ENCODE measurements around the gene ABLIM2.

The ABLIM2 gene

DNA sequence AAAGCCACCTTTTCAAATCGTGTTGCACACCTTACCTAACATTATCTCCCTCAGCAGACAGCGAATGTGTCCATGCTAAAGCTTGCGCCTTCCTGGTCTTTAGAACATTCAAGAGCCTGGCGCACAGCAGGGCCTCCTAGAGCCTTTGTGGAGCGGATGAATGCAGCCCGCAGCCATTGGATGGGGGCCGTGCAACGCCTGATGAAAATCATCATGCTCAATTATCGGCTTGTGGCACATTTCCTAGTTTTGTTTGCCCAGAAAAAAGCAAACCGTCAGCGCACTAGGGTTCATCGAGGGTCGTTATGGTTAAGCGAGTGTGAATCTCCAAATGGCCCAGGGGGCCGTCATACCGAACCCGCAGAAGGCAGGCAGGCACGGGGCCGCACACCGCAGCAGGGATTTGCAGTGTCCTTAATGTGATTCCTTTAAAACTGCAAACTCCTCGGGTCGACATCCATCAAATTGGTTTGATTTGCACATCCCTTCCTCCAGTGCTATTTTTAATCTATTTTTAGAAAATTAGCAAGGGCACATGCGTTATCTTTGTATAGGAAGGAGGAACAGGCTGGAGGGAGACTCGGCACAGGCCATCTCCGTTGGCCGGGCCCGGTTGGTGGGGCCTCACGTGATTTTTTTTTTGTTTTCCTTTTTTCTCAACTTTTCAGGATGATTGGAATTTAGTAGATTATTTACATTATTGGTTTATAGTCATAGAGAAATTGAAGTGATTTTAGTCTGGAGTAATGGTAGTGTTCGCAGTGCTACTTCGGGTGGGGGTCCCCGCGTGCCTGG is 53.1 kb downstream of the ABLIM2 start:
- DNase-seq (ENCODE audit: low read depth in 1 of 2, low spot score in 1 of 2), result no peak

- no peak for DNase-seq (ENCODE audit: low read depth in 1 of 2, low spot score in 1 of 2)
These were observed 53.9 kb downstream of the ABLIM2 start for GRCh38 chr4:8104491-8105305.

GRCh38 chr4:8103421-8104390 is 54.9 kb downstream of the ABLIM2 start:
- no peak for DNase-seq (ENCODE audit: low read depth in 1 of 2, low spot score in 1 of 2)

- DNase-seq (ENCODE audit: low read depth in 1 of 2, low spot score in 1 of 2), result no peak
These were observed 55.8 kb downstream of the ABLIM2 start for GRCh38 chr4:8102831-8103230.

DNA sequence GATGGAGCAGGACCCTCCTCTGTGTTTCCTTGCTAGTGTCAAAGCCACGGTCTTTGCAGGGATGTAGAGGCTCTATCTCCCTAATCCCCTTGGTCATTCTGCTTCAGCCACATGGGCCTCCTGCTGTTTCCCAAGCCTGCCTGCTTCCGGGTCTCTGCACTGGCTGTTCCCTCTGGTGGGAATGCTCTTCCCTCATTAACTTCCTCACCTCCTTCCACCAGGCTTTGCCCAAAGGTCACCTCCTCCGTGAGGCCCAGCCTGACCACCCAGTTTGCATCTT is 56.6 kb downstream of the ABLIM2 start:
- DNase-seq (ENCODE audit: low read depth in 1 of 2, low spot score in 1 of 2), result no peak

DNA sequence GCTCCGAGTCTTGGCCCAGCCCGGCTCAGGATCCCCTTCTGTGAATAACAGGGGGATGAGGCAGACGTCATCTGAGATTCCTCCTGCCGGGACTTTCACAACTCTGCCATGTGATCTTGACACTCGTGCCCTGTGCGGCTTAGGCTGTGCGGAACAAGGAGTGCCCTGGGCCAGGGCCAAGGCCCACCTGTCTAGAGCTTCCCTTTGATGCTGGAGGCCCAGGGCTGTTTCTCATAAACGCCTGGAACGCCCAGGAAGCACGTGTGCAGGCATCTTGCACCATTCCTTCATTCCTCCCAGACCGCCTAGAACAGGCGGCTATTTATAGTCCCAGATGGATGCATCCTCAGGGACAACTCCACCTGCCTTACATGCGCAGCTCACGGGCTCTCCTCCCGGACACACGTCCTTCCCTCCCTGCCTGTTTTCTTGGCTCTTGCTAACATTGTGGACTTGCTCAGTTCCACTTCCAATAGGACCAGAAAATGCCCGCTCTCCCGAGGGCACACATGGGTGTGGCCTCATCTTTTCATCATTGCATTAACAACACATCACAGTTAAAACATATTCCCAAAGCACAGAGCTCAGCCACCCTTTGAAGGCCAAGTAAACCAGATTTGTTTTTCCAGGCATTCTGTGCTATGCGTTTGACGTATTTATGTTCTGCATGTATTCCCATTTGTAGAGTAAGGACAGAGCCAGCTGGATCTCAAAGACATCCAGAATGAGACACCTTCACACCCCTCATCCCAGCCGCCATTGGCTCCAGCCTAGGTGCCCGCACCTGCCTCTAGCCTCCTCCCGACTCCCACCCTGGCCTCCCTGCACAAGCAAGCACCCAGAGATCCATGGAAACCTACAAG is 57.2 kb downstream of the ABLIM2 start:
- no peak for DNase-seq (ENCODE audit: low read depth in 1 of 2, low spot score in 1 of 2)

DNA sequence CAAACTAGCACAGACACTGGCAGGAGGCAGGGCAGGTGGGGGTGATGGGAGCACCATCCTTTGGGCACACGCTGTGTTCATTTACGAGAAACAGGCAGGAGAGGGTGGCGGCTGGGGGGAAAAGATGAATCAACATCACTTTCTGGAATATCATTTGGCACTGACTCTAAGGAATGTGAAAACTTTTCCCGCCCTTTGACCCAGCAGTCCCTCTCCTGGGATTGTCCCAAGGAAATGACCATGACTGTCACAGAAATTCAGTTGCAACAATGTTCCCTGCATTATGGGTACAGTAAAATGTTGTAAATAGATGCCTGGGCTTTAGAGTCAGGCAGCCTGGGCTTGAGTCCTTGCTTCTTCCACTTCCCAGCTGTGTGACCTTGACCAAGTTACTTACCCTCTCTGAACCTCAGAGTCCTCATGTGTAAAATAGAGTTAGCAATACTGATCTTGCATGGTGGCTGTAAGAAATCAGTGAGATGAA is 58.6 kb downstream of the ABLIM2 start:
- DNase-seq (ENCODE audit: low read depth in 1 of 2, low spot score in 1 of 2), result no peak

DNA sequence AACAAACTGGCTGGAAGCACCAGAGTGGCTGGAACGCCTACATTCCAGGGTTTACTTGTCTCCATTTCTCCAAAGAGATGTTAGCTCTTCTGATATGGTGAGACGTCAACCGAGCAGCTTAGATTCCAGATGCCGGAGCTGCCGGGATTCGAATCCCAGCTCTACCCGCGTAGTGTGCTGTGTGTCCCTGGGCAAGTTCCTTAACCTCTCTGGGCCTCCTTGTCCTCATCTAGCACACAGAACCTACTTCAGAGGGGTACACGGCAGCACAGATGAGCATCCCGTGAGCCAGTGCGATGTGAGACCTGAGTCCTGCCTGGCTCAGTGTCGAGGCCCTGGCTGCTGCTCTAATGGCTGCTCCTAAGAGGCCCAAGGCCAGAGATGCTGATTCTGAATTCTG is 60.1 kb downstream of the ABLIM2 start:
- DNase-seq (ENCODE audit: low read depth in 1 of 2, low spot score in 1 of 2), result no peak

- DNase-seq (ENCODE audit: low read depth in 1 of 2, low spot score in 1 of 2), result no peak
These were observed 60.8 kb downstream of the ABLIM2 start for GRCh38 chr4:8097721-8098345.

GRCh38 chr4:8097141-8097541 is 61.5 kb downstream of the ABLIM2 start:
- DNase-seq (ENCODE audit: low read depth in 1 of 2, low spot score in 1 of 2), result no peak

DNA sequence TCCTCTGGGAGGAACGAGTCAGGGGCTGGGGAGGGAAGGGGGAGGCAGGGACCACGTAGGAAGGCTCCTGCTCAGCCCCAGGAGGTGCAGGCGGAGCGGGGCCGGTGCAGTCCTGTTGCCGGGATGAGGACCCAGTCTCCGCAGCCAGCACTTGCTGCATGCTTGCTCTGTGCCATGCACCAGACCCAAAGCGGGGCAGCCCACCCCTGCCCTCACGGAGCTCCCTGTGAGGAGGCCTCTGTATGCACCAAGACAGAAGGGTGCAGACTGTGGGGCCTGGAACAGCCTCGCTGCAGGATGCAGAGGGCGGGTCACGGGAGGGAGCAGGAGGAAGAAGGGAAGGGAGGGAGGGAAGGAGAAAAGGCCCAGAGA is 61.9 kb downstream of the ABLIM2 start:
- DNase-seq (ENCODE audit: low read depth in 1 of 2, low spot score in 1 of 2), result no peak

DNA sequence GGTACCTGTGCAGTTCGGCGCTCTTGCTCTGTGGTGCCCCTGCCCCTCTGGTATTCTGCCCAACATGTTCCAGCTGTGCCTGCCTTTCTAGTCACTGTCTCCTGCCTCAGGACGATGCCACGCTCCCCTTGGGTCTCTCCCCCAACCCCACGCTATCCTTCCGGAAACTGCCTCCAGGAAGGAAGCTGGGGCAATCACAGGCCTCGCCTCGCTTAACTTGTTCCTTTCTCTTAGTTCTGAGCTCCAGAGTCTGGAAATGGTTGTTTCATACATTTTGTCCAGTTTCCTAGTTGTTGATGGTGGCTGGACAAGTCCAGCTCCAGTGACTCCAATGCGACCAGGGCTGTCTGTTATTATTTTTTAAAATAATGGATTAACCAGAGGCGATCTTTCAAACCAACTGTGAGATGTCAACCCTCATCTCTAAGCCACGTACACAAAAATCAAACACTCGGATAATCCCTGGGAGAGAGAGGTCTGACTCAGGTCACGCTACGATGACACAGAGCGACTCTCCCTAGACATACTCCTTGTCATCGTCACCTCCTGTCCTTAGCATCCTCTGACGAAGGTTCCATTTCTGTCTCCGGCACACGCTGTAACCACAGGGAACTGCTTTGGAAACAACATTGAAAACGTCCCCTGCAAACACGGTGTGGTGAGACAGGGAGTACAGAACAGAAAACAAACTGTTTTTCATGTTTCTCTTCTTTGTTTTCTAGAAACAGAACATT is 62.5 kb downstream of the ABLIM2 start:
- DNase-seq (ENCODE audit: low read depth in 1 of 2, low spot score in 1 of 2), result no peak

DNA sequence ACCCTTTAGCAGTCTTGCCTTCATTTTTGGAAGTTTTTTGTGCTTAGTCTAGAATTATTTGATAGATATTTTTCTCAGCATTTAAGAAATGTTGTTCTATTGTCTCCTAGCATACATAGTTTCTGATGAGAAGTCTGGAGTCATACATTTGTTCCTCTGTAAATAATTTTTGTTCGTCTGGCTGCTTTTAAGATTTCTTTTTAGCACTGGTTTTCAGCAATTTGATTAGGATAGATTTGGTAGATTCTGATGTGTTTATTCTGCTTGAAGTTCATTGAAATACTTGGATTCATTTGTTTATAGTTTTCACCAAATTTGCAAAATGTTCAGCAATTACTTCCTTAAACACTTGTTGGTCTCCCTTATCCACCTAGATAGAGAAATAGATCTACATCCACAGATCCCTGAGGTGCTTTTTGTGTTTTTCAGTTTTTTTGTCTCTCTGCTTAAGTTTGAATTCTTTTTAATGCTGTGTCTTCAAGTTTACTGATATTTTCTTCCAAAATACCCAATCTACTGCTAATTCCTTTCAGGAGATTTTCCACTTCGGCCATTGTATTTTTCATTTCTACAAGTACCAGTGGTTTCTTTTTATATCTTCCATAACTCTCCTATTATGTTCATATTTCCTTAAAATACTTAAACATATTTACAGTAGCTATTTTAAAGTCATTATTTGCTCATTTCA is 64.9 kb downstream of the ABLIM2 start:
- DNase-seq (ENCODE audit: low read depth in 1 of 2, low spot score in 1 of 2), result no peak

DNA sequence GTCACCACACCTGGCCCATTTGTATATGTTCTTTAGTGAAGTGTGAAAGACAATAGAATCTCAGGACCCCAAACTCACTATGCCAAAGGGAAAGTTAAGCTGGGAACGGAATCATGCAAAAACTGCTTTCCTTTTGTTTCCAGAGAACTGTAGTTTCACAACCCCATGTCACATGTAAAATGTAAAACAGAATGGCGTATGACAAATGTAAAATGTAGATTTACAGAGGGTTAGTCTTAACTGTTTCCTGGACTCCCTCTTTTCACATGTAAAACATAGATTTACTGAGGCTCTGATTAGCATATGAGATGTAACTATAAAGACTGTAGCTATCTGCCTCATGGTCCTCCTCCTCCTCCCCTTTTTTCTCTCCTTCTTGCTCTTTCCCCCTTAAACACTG is 66.3 kb downstream of the ABLIM2 start:
- no peak for DNase-seq (ENCODE audit: low read depth in 1 of 2, low spot score in 1 of 2)

- DNase-seq (ENCODE audit: low read depth in 1 of 2, low spot score in 1 of 2), result no peak
These were observed 67.8 kb downstream of the ABLIM2 start for GRCh38 chr4:8090744-8091301.

DNA sequence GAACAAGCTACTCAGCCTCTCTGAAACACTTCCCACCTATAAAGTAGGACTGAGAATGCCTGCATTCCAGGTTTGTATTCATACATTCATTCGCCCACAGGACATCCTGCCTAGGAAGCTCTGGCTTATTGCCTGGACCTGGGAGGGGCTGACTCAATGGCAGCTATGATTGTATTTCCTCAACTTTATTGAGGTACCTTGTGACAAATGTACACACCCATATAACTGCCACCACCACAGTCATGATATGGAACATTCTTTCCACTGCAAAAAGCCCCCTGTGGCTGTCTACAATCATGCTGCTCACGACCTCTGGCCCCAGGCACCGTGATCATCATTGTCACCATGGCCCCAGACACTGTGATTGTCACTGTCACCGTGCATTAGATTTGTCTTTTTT is 68.3 kb downstream of the ABLIM2 start:
- no peak for DNase-seq (ENCODE audit: low read depth in 1 of 2, low spot score in 1 of 2)

- DNase-seq (ENCODE audit: low read depth in 1 of 2, low spot score in 1 of 2), result no peak
These were observed 68.8 kb downstream of the ABLIM2 start for GRCh38 chr4:8089862-8090261.

DNA sequence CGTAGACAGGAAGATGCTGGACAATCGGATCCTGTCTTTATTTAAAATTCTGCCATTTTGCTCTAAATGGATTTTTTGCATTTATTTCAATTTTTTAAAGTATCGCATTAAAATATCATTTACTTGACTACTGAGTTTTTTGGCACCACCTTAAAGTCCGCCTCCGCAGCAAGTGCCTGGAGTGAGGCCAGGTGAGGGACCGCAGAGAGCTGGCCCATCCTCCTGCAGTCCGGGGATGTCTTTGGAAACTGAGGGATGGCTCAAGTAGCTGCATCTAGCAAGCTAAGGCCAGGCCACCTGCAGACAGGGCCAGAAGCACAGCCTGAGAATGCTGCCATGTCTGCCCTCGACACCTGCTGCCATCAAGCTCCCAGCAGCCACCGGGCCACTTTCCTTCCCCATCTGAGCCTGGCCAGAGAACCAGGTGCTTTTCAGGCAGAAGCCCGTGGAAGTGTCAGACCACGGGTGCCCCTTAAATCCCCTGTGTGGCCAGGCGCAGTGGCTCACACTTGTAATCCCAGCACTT is 69.6 kb downstream of the ABLIM2 start:
- DNase-seq (ENCODE audit: low read depth in 1 of 2, low spot score in 1 of 2), result no peak

Measured in stimulated activated CD4-positive, alpha-beta T cell treated with anti-CD3 and anti-CD28 coated beads, Interleukin-15, amount 100 ng/mL, for 1 hour (primary cell).